Pancreas (tissue), 10 donors: ENCODE results near the gene RIPPLY3. TPM values are rescaled to one million over a fixed set of nuclear protein-coding genes. Genes with fewer than 3 reads are reported as not detected.
A peak's percentile ranks its signal among the peaks of the same experiment; 100 is the strongest.

Experiments used
- ATAC-seq, 4 donors: fragments of 200-7000 bp; cut with Tn5 transposase; one replicate each; pipeline versions ENCODE4 v1.8.0 to v1.9.1; 2020; ENCODE audit warnings: mild to moderate bottlenecking in 4 of 4, moderate library complexity in 4 of 4
- DNase-seq, 6 donors: peaks; one replicate each; pipeline ENCODE4 v3.0.0-alpha.2; 2020
- FAIRE-seq: peaks from 2 replicates; lab custom pipeline; 2012; peaks lifted over from hg19 to GRCh38; lab: Jason Lieb, UNC
- H3K27ac ChIP-seq, 4 donors: fragments of 200-600 bp; sonication (generic); 1 replicate in 3 of 4; 2 replicates in 1 of 4; pipeline versions ENCODE4 v1.5.0 to v1.8.0; 2020
- H3K27me3 ChIP-seq, 4 donors: fragments of 200-600 bp; one replicate each; pipeline ENCODE4 v1.8.0; 2021
- H3K36me3 ChIP-seq, 3 donors: fragments of 200-600 bp; sonication (generic) in 1 of 3; one replicate each; pipeline versions ENCODE4 v1.5.0 to v1.8.0; 2020 to 2021
- H3K4me1 ChIP-seq, 3 donors: fragments of 200-600 bp; one replicate each; pipeline ENCODE4 v1.8.0; 2021
- H3K4me3 ChIP-seq, 4 donors: fragments of 200-600 bp; sonication (generic) in 2 of 4; one replicate each; pipeline versions ENCODE4 v1.5.0 to v1.8.0; 2020 to 2021
- H3K9me3 ChIP-seq, 4 donors: fragments of 200-600 bp; one replicate each; pipeline ENCODE4 v1.8.0; 2021
- WGBS, 2 donors: extraction: QIAGEN DNeasy Blood & Tissue Kit; methylation state at CpG; one replicate each; pipeline ENCODE4 v1.1.7; 2013; 5-methylcytosine and 5-hydroxymethylcytosine counted together
- intact Hi-C, 3 donors: fragments of 100-400 bp; cut with DNase I; formaldehyde crosslinking; loops; one replicate each; pipeline versions ENCODE4 v1.11.1 to v1.14.2; 2022
- polyA plus RNA-seq, 2 donors: library from polyadenylated mRNA; stranded (reverse); fragments of 200-250 nt; gene quantifications; one replicate each; pipeline ENCODE4 v1.2.3, GENCODE V29; 2013
- total RNA-seq, 6 donors: library from RNA; stranded (reverse); fragmentation: NEBNext Ultra II Directional in 4 of 6; extraction: Animal tissue kit (Norgen Biotek cat#: 25700) in 4 of 6; gene quantifications; one replicate each; pipeline versions ENCODE4 v1.2.1 to v1.2.4, GENCODE V29; 2021 to 2023
- TF ChIP-seq, protein P1 (sequence below), 4 donors: fragments of 200-600 bp; sonication (generic) in 3 of 4; IDR thresholded peaks; one replicate each; pipeline versions ENCODE4 v1.5.0 to v1.8.0; 2021; ENCODE audit warnings: antibody characterized with exemption in 4 of 4
- donor health status: healthy with polysubstance abuse.
- donor health status: DM: no; HTN: no; CAD: no; lungs with moderate emphysema.
- donor health status: DM: no; HTN: no; CAD: no.
- donor health status: control.
- donor health status: control.
- donor health status: Bipolar disorder and iron deficiency.
- donor health status: DM: yes; HTN: yes; CAD: no.
- donor health status: DM: no; HTN: no; CAD: no.
- donor health status: DM: no; HTN: no; CAD: no.
- donor health status: DM: yes; HTN: yes; CAD: no.

The RIPPLY3 gene, protein sequence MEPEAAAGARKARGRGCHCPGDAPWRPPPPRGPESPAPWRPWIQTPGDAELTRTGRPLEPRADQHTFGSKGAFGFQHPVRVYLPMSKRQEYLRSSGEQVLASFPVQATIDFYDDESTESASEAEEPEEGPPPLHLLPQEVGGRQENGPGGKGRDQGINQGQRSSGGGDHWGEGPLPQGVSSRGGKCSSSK
- total RNA-seq: under 1 TPM in 1 of 6 donors, not detected in 5; 0.09 TPM
- polyA plus RNA-seq: under 1 TPM; 0.11 to 0.26 TPM

DNA sequence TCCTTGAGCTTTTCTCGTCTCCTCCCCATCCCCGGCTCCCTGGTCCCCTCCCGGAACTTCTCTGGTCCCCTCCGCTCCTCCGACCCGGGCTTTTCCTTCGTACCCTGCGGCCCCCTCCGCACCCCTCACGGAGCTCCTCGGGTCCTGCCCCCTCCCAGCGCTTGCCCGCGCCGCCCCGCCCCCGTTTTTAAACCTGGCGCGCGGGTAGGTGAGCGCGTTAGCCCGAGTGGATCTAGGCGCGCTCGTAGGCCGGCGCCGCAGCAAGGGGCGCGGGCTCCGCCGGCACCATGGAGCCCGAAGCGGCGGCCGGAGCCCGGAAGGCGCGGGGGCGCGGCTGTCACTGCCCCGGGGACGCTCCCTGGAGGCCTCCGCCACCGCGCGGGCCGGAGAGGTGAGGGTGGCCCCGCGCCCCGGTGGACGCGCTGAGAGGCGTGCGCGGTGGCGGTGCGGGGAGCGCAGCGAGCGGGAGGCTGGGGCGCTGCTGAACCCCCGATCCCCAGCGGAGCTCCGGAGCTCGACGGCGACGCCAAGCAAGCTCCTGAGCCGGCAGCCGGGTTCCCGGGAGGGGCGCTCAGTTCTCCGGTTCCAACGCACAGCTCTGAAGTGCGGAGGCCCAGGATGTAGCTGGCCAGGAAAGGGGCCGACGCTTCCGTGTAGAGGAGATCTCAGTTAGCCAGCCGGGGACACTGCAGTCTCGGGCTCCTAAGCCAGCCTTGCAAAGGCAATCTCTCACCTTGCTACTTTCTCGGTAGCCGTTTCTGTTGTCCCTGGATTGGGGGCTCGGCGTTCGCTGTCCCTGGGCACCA lies at the start of gene RIPPLY3:
TSS of gene RIPPLY3 (plus strand) at position 217 of the 806 bp plus-strand sequence. CDS start at position 288, 71 bp downstream.
- Histone ChIP-seq H3K27me3 (no peaks in the 10 kb centered on the region), H3K27ac (no peak within 1 kb of the TSS), H3K4me3 (peak within 1 kb of the TSS; percentile 10 to 56 (median 31)), H3K4me1 (peaks cover 0 to 4% (median 0%) of the 10 kb centered on the region in 3 donors), H3K9me3 (no peaks in the 10 kb centered on the region), H3K36me3 (no peaks in the 10 kb centered on the region)
- TF ChIP-seq, protein P1, sequence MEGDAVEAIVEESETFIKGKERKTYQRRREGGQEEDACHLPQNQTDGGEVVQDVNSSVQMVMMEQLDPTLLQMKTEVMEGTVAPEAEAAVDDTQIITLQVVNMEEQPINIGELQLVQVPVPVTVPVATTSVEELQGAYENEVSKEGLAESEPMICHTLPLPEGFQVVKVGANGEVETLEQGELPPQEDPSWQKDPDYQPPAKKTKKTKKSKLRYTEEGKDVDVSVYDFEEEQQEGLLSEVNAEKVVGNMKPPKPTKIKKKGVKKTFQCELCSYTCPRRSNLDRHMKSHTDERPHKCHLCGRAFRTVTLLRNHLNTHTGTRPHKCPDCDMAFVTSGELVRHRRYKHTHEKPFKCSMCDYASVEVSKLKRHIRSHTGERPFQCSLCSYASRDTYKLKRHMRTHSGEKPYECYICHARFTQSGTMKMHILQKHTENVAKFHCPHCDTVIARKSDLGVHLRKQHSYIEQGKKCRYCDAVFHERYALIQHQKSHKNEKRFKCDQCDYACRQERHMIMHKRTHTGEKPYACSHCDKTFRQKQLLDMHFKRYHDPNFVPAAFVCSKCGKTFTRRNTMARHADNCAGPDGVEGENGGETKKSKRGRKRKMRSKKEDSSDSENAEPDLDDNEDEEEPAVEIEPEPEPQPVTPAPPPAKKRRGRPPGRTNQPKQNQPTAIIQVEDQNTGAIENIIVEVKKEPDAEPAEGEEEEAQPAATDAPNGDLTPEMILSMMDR (IDR thresholded peaks at IDR 0.05): no peak
- WGBS, 2 donors: 2 to 3% methylated on average over 75 to 87 of the region's 87 CpGs
- intact Hi-C loops: no loop called here
- ATAC-seq (peak; percentile 9 to 14 (median 13)), DNase-seq (no peak), FAIRE-seq (no peak)

DNA sequence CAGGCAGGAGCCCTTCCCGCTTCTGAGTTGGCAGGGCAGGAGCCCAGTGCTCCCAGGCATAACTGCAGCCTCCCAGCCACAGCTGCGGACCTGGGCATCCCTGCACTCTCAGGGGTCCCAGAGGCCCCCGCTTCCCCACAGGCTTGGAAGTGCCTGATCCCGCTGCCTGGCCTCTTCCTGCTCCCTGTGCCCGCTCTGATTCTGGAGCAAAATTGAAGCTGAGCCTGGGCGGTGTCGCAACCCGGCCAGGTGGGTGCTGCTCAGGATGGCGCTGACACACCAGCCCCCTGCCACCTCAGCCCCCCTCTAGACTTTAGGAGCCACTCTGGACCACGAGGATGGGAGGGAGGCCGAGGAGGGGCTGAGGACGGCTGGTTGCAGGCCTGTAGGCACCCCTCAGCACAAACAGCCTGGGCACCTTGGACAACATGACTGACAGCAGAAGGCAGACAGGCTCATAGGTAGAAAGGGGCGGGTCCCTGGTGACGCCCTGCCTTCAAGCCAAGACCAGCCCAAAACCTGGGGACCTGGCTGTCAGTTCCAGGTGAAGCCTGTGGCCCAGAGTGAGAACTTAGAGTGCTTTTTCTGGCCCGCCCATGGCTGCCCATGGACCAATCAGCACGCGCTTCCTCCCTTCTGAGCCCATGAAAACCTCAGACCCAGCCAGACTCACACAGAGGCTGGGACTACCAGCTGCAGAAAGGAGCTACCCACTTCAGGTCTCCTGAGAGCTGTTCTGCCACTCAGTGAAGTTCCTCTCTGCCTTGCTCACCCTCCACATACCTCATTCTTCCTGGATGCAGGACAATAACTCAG lies 47.3 kb upstream of the RIPPLY3 start:
- Histone ChIP-seq H3K27me3 (no peaks in the 10 kb centered on the region), H3K36me3 (no peaks in the 10 kb centered on the region), H3K4me3 (no peak overlapping the region), H3K27ac (no peak overlapping the region), H3K4me1 (no peaks in the 10 kb centered on the region), H3K9me3 (no peaks in the 10 kb centered on the region)
- no peak for DNase-seq
- TF ChIP-seq, protein P1 (IDR thresholded peaks at IDR 0.05): no peak
- no peak for ATAC-seq
- no peak for FAIRE-seq
- 94 to 99% methylated on average over 17 of the region's 17 CpGs for WGBS, 2 donors
- intact Hi-C loops: no loop called here

DNA sequence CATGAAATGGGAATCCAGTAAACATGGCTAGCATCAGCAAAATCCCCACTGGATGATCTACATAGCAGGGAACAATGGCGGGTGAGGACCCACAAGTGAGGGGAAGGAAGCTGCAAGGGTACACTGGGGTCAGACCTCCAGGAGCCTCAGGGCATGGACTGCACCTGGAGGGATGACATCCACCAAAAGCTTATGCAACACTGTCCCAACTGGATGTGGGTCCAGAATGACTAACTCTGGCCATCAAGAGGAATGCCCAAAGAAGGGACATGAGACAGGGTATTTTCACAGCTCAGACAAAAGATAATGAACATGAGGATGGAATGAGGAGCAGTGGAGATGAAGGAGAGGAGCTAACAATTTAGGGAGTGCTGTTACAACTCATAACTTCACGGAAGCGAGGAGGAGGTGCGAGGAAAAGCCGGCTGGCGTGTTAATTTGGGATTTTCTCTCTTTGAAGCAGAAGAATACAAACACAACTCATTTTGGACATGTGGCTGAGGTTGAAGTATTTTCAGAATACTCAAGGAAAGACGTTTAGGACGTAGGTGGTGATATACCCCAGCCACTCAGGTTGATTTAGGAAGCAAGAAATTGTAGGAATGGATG lies 45.7 kb upstream of the RIPPLY3 start:
- Histone ChIP-seq H3K27me3 (no peaks in the 10 kb centered on the region), H3K4me3 (no peak overlapping the region), H3K4me1 (no peaks in the 10 kb centered on the region), H3K27ac (no peak overlapping the region), H3K36me3 (no peaks in the 10 kb centered on the region), H3K9me3 (no peaks in the 10 kb centered on the region)
- TF ChIP-seq, protein P1 (IDR thresholded peaks at IDR 0.05): no peak
- no peak for DNase-seq
- intact Hi-C loops: no loop called here
- 94 to 95% methylated on average over 8 of the region's 8 CpGs for WGBS, 2 donors
- no peak for FAIRE-seq
- ATAC-seq: no peak

DNA sequence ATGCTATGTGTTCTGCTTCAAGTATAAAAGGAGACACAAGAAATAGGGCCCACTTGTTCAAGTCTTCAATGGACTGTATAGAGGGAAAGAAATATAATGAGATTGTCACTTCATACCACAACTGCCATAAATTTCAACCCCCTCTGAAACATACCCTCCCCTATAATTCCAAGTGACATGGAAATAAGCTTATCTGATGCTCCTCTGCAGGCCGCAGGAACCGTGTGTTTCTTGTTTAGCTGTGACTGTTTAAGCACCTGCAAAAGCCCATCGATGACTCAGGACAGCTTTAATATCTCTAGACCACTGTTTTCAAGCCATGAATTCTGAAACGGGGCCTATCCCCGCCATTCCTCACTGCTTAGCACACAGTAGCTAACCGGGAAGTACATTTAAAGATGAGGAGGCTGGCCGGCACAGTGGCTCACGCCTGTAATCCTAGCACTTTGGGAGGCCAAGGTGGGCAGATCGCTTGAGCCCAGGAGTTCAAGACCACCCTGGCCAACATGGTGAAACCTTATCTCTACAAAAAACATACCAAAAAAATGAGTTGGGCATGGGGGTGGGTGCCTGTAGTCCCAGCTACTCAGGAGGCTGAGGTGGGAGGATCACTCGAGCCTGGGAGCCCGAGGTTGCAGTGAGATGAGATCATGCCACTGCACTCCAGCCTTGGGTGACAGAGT lies 44.3 kb upstream of the RIPPLY3 start:
- H3K4me1 ChIP-seq: no peaks in the 10 kb centered on the region
- no peaks in the 10 kb centered on the region for H3K27me3 ChIP-seq
- no peaks in the 10 kb centered on the region for H3K36me3 ChIP-seq
- H3K9me3 ChIP-seq: no peaks in the 10 kb centered on the region
- H3K4me3 ChIP-seq: no peak overlapping the region
- FAIRE-seq (no peak), ATAC-seq (no peak), DNase-seq (no peak)
- intact Hi-C loops: no loop called here
- no peak overlapping the region for H3K27ac ChIP-seq
- 91 to 95% methylated on average over 11 of the region's 11 CpGs for WGBS, 2 donors
- TF ChIP-seq, protein P1 (IDR thresholded peaks at IDR 0.05): no peak
